B cell (primary cell): Measurements from ENCODE around the gene PRSS8.

Experiments
- EZH2 ChIP-seq: IDR thresholded peaks from 2 replicates; pipeline ENCODE4 v1.6.1; 2012; ENCODE audit warnings: borderline replicate concordance, low read depth, mild to moderate bottlenecking, moderate library complexity, low read length; ENCODE audit not compliant: insufficient read depth, poor library complexity, severe bottlenecking
- TF ChIP-seq, protein P1 (sequence below): fragments of 200-600 bp; IDR thresholded peaks from one replicate; pipeline ENCODE4 v1.8.0; 2022; ENCODE audit warnings: antibody characterized with exemption, mild to moderate bottlenecking

DNA sequence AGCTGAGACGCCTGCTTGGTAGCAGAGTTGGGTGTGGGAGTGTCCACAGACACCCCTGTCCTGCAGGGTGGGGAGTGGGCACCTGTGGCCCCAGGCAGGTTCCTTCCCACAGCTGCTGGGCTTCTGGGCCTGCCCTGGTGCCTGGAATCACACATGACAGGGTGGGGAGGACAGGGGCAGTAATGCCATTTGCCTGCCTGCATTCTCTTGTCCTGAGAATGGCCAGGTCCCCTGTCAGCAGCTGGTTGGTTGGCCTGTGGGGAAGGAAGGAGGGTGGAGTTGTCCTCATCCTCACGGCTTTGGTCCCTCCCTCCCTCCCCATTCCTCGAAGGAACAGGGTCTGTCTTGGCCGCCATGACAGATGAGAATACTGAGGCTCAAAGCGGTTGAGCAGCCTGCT, 52.0 kb downstream of the PRSS8 start:
- TF ChIP-seq, protein P1, sequence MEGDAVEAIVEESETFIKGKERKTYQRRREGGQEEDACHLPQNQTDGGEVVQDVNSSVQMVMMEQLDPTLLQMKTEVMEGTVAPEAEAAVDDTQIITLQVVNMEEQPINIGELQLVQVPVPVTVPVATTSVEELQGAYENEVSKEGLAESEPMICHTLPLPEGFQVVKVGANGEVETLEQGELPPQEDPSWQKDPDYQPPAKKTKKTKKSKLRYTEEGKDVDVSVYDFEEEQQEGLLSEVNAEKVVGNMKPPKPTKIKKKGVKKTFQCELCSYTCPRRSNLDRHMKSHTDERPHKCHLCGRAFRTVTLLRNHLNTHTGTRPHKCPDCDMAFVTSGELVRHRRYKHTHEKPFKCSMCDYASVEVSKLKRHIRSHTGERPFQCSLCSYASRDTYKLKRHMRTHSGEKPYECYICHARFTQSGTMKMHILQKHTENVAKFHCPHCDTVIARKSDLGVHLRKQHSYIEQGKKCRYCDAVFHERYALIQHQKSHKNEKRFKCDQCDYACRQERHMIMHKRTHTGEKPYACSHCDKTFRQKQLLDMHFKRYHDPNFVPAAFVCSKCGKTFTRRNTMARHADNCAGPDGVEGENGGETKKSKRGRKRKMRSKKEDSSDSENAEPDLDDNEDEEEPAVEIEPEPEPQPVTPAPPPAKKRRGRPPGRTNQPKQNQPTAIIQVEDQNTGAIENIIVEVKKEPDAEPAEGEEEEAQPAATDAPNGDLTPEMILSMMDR: no peak
- no peak for TF ChIP-seq EZH2
